ENCODE measurements around the gene DNLZ.

DNA sequence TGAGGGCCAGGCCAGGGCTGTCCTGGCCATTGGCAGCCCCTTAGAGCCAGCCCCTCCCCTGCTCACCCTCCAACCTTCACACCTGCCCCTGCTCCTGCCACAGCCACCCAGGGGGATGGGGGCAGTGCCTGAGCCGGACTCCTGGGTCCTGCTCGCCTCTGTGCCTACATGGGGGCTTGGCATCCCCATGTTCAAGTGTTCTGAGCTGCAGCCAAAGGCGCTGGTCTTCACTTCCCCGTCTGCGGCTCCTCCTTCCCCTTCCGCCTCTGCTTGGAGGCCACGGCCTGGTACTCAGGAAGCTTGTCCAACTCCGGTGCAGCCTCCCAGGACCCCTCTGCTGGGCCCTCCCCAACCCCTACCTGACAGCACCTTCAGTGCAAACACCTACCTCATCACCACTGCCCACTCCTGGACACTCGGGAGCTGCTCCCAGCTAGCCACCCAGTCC, 2.3 kb upstream of the DNLZ start:
- TF ChIP-seq CTCF (conservative IDR thresholded peaks at IDR 0.05) (no peak), EZH2 (IDR thresholded peaks at IDR 0.05; ENCODE audit: low read depth) (no peak)
